ENCODE data around the gene ISX.

Gene ISX

GRCh38 chr22:35132568-35132967 is 66.6 kb downstream of the ISX start:
- Histone ChIP-seq H3K9me3 (ENCODE audit: control insufficient read depth, insufficient read depth, low read length) (no peaks in the 10 kb centered on the region), H3K4me3 (ENCODE audit: low read length) (no peak overlapping the region), H3K79me2 (ENCODE audit: control insufficient read depth, low read length) (no peaks in the 10 kb centered on the region), H3K9me2 (replicated peaks; ENCODE audit: control insufficient read depth, low read length) (no peaks in the 10 kb centered on the region), H3K36me3 (ENCODE audit: control insufficient read depth, low read length) (no peaks in the 10 kb centered on the region), H3F3A (ENCODE audit: control insufficient read depth, insufficient read depth) (no peaks in the 10 kb centered on the region), H3K4me1 (ENCODE audit: control insufficient read depth, low read length) (peaks cover 34% of the 10 kb centered on the region), H3K4me2 (ENCODE audit: low read length) (no peak overlapping the region), H3K27ac (ENCODE audit: low read depth, low read length) (no peak overlapping the region), H4K20me1 (ENCODE audit: control insufficient read depth, insufficient read depth, low read depth, low read length) (no peaks in the 10 kb centered on the region), H3K27me3 (ENCODE audit: control insufficient read depth, low read length) (no peaks in the 10 kb centered on the region)
- no peak for TF ChIP-seq CTCF (IDR thresholded peaks at IDR 0.05; ENCODE audit: low read depth, low read length, poor library complexity, severe bottlenecking)
- TF ChIP-seq EZH2phosphoT487 (IDR thresholded peaks at IDR 0.05; ENCODE audit: borderline replicate concordance, low read length): no peak

GRCh38 chr22:35133702-35134380 is 67.9 kb downstream of the ISX start:
- no peak for TF ChIP-seq EZH2phosphoT487 (IDR thresholded peaks at IDR 0.05; ENCODE audit: borderline replicate concordance, low read length)
- TF ChIP-seq CTCF (IDR thresholded peaks at IDR 0.05; ENCODE audit: low read depth, low read length, poor library complexity, severe bottlenecking): no peak
- no peaks in the 10 kb centered on the region for H3K27me3 ChIP-seq (ENCODE audit: control insufficient read depth, low read length)
- no peak overlapping the region for H3K4me3 ChIP-seq (ENCODE audit: low read length)
- H3K4me2 ChIP-seq (ENCODE audit: low read length): no peak overlapping the region
- H3F3A ChIP-seq (ENCODE audit: control insufficient read depth, insufficient read depth): no peaks in the 10 kb centered on the region
- no peak overlapping the region for H3K27ac ChIP-seq (ENCODE audit: low read depth, low read length)
- H3K36me3 ChIP-seq (ENCODE audit: control insufficient read depth, low read length): no peaks in the 10 kb centered on the region
- no peaks in the 10 kb centered on the region for H3K79me2 ChIP-seq (ENCODE audit: control insufficient read depth, low read length)
- H3K9me2 ChIP-seq (replicated peaks; ENCODE audit: control insufficient read depth, low read length): no peaks in the 10 kb centered on the region
- H4K20me1 ChIP-seq (ENCODE audit: control insufficient read depth, insufficient read depth, low read depth, low read length): no peaks in the 10 kb centered on the region
- H3K9me3 ChIP-seq (ENCODE audit: control insufficient read depth, insufficient read depth, low read length): no peaks in the 10 kb centered on the region
- H3K4me1 ChIP-seq (ENCODE audit: control insufficient read depth, low read length): peaks cover 21% of the 10 kb centered on the region

- Histone ChIP-seq H3K9me2 (replicated peaks; ENCODE audit: control insufficient read depth, low read length) (no peaks in the 10 kb centered on the region), H4K20me1 (ENCODE audit: control insufficient read depth, insufficient read depth, low read depth, low read length) (no peaks in the 10 kb centered on the region), H3K9me3 (ENCODE audit: control insufficient read depth, insufficient read depth, low read length) (no peaks in the 10 kb centered on the region), H3K4me2 (ENCODE audit: low read length) (no peak overlapping the region), H3F3A (ENCODE audit: control insufficient read depth, insufficient read depth) (no peaks in the 10 kb centered on the region), H3K36me3 (ENCODE audit: control insufficient read depth, low read length) (no peaks in the 10 kb centered on the region), H3K4me1 (ENCODE audit: control insufficient read depth, low read length) (peaks cover 18% of the 10 kb centered on the region), H3K79me2 (ENCODE audit: control insufficient read depth, low read length) (no peaks in the 10 kb centered on the region), H3K27me3 (ENCODE audit: control insufficient read depth, low read length) (no peaks in the 10 kb centered on the region), H3K27ac (ENCODE audit: low read depth, low read length) (no peak overlapping the region), H3K4me3 (ENCODE audit: low read length) (no peak overlapping the region)
- TF ChIP-seq EZH2phosphoT487 (IDR thresholded peaks at IDR 0.05; ENCODE audit: borderline replicate concordance, low read length) (no peak), CTCF (IDR thresholded peaks at IDR 0.05; ENCODE audit: low read depth, low read length, poor library complexity, severe bottlenecking) (no peak)
Observed at GRCh38 chr22:35134637-35135036, 68.7 kb downstream of the ISX start.

All from DOHH2 (cell line).